Trophoblast cell (in vitro differentiated cells and primary cell): Measurements from ENCODE around the gene OR2V1.

Source experiments
- DNase-seq, 2 donors: peaks; one replicate each; pipeline ENCODE4 v3.0.0-alpha.2; 2016
- H2AFZ ChIP-seq: 2 replicates; pipeline ENCODE4 v1.6.1; 2013; ENCODE audit warnings: low read length, moderate library complexity, mild to moderate bottlenecking; ENCODE audit not compliant: insufficient read depth, poor library complexity
- H2AK5ac ChIP-seq: 2 replicates; pipeline ENCODE4 v1.6.1; 2013; ENCODE audit warnings: mild to moderate bottlenecking, low read length
- H2BK120ac ChIP-seq: 2 replicates; pipeline ENCODE4 v1.6.1; 2013; ENCODE audit warnings: low read length, mild to moderate bottlenecking, moderate library complexity; ENCODE audit not compliant: insufficient read depth, poor library complexity
- H2BK12ac ChIP-seq: 2 replicates; pipeline ENCODE4 v1.6.1; 2013; ENCODE audit warnings: mild to moderate bottlenecking, low read length, moderate library complexity
- H2BK5ac ChIP-seq: 2 replicates; pipeline ENCODE4 v1.6.1; 2013; ENCODE audit warnings: low read length, low read depth, moderate library complexity, mild to moderate bottlenecking; ENCODE audit not compliant: poor library complexity
- H3K14ac ChIP-seq: 2 replicates; pipeline ENCODE4 v1.6.1; 2013; ENCODE audit warnings: mild to moderate bottlenecking, low read length
- H3K18ac ChIP-seq: 2 replicates; pipeline ENCODE4 v1.6.1; 2013; ENCODE audit warnings: mild to moderate bottlenecking, low read length
- H3K23ac ChIP-seq: 2 replicates; pipeline ENCODE4 v1.6.1; 2013; ENCODE audit warnings: low read length
- H3K27ac ChIP-seq: 2 replicates; pipeline ENCODE4 v1.5.1; 2013; ENCODE audit warnings: low read depth, mild to moderate bottlenecking, inconsistent platforms, low read length, moderate library complexity
- H3K27me3 ChIP-seq: 2 replicates; pipeline ENCODE4 v1.6.1; 2013; ENCODE audit warnings: inconsistent platforms, mild to moderate bottlenecking, low read length, moderate library complexity; ENCODE audit not compliant: insufficient read depth
- H3K36me3 ChIP-seq, 2 experiments: 1 replicate in 1 of 2; 2 replicates in 1 of 2; pipeline ENCODE4 v1.6.1; 2013; ENCODE audit warnings: low read length in 2 of 2, mild to moderate bottlenecking in 2 of 2, moderate library complexity in 1 of 2; ENCODE audit not compliant: insufficient read depth in 2 of 2, control insufficient read depth in 1 of 2
- H3K4ac ChIP-seq: 2 replicates; pipeline ENCODE4 v1.6.1; 2013; ENCODE audit warnings: low read depth, mild to moderate bottlenecking, low read length, moderate library complexity
- H3K4me1 ChIP-seq, 2 experiments: 1 replicate in 1 of 2; 2 replicates in 1 of 2; pipeline ENCODE4 v1.6.1; 2013; ENCODE audit warnings: low read length in 2 of 2, mild to moderate bottlenecking in 2 of 2, moderate library complexity in 1 of 2; ENCODE audit not compliant: insufficient read depth in 2 of 2, control insufficient read depth in 1 of 2
- H3K4me2 ChIP-seq: 2 replicates; pipeline ENCODE4 v1.6.1; 2013; ENCODE audit warnings: inconsistent platforms, mild to moderate bottlenecking, low read length, moderate library complexity
- H3K4me3 ChIP-seq: 2 replicates; pipeline ENCODE4 v1.5.1; 2013; ENCODE audit warnings: mild to moderate bottlenecking, low read depth, low read length, inconsistent platforms
- H3K79me1 ChIP-seq: one replicate; pipeline ENCODE4 v1.6.1; 2013; ENCODE audit warnings: low read length
- H3K79me2 ChIP-seq: 2 replicates; pipeline ENCODE4 v1.6.1; 2013; ENCODE audit warnings: low read length, mild to moderate bottlenecking; ENCODE audit not compliant: control insufficient read depth, insufficient read depth, poor library complexity
- H3K9ac ChIP-seq: 2 replicates; pipeline ENCODE4 v1.6.1; 2013; ENCODE audit warnings: mild to moderate bottlenecking, low read length
- H3K9me3 ChIP-seq: 2 replicates; pipeline ENCODE4 v1.6.1; 2013; ENCODE audit warnings: low read depth, mild to moderate bottlenecking, control low read depth, inconsistent platforms, low read length; ENCODE audit not compliant: insufficient read depth
- H4K12ac ChIP-seq: 2 replicates; pipeline ENCODE4 v1.6.1; 2013; ENCODE audit warnings: low read depth, mild to moderate bottlenecking, low read length, moderate library complexity
- H4K8ac ChIP-seq: 2 replicates; pipeline ENCODE4 v1.6.1; 2013; ENCODE audit warnings: low read depth, mild to moderate bottlenecking, low read length, moderate library complexity
- H4K91ac ChIP-seq: one replicate; pipeline ENCODE4 v1.6.1; 2013; ENCODE audit warnings: low read depth, mild to moderate bottlenecking, low read length, moderate library complexity
- WGBS: extraction: QIAGEN DNeasy Blood & Tissue Kit; methylation state at CpG from one replicate; pipeline ENCODE4 v1.1.7; 2013; ENCODE audit warnings: missing lambda C conversion rate; ENCODE audit not compliant: insufficient read length, insufficient coverage; ENCODE audit errors: extremely low coverage; 5-methylcytosine and 5-hydroxymethylcytosine counted together

Gene OR2V1

DNA sequence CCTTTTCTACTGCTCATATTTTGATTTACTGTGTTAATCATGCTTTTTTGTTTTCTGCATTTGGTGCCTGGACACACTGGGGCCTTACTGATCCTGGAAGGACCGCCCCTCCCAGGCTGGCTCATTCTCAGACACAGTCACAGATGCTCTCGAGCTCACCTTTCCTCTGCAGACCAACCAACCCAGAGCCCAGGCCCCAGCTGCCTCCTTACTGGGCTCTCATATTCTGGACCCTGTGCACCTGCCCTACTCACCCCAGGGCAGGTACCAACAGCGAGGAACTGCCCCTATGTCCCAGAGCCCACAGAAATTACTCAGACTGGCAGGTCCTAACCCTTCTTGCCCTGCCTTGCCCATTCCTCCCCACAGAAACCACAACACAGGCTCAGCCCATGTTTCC, 9.8 kb upstream of the OR2V1 start:
- Histone ChIP-seq H3K23ac (no peak overlapping the region), H4K12ac (no peak overlapping the region), H2AK5ac (no peak overlapping the region), H3K4me3 (no peak overlapping the region), H3K14ac (no peak overlapping the region), H3K9ac (no peak overlapping the region), H2BK5ac (no peak overlapping the region), H4K91ac (no peak overlapping the region), H3K4me2 (no peak overlapping the region), H3K27me3 (no peaks in the 10 kb centered on the region), H3K4ac (no peak overlapping the region), H3K27ac (no peak overlapping the region), H4K8ac (no peak overlapping the region), H3K79me2 (no peaks in the 10 kb centered on the region), H3K79me1 (no peaks in the 10 kb centered on the region), H2AFZ (no peak overlapping the region), H2BK12ac (no peak overlapping the region), H2BK120ac (no peak overlapping the region), H3K9me3 (peaks cover 8% of the 10 kb centered on the region), H3K18ac (no peak overlapping the region), H3K36me3 (no peaks in the 10 kb centered on the region), H3K4me1 (no peaks in the 10 kb centered on the region)
- no CpG with 5 or more reads among the region's 3 CpGs for WGBS
- DNase-seq: no peak

DNA sequence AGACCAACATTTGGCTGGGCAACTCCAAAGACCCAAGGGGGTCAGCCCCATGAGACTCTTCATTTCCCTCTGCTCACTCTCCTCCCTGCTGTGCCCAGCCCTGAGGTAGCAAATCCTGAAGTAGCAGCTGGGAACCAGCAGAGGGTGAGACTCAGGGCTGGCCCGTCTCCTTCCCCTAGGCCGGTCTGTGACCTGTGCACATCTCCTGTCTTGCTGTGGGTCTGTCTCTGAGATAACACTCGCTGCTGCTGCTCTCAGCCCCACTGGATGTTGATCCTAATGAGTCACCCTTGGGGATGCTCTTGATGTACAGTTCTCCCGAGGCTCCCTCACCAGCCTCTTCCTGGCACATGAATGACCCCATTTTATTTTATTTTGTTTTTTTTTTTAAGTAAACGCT, 7.3 kb upstream of the OR2V1 start:
- Histone ChIP-seq H2AK5ac (no peak overlapping the region), H3K4me2 (no peak overlapping the region), H2BK120ac (no peak overlapping the region), H3K79me2 (no peaks in the 10 kb centered on the region), H3K27ac (no peak overlapping the region), H3K4ac (no peak overlapping the region), H3K4me1 (no peaks in the 10 kb centered on the region), H3K9me3 (peaks cover 9% of the 10 kb centered on the region), H4K91ac (no peak overlapping the region), H2BK5ac (no peak overlapping the region), H3K36me3 (no peaks in the 10 kb centered on the region), H3K9ac (no peak overlapping the region), H3K79me1 (no peaks in the 10 kb centered on the region), H2BK12ac (no peak overlapping the region), H3K18ac (no peak overlapping the region), H3K4me3 (no peak overlapping the region), H3K23ac (no peak overlapping the region), H3K27me3 (no peaks in the 10 kb centered on the region), H3K14ac (no peak overlapping the region), H4K12ac (no peak overlapping the region), H2AFZ (no peak overlapping the region), H4K8ac (no peak overlapping the region)
- no CpG with 5 or more reads among the region's 5 CpGs for WGBS
- DNase-seq: peak; percentile 21 to 51

DNA sequence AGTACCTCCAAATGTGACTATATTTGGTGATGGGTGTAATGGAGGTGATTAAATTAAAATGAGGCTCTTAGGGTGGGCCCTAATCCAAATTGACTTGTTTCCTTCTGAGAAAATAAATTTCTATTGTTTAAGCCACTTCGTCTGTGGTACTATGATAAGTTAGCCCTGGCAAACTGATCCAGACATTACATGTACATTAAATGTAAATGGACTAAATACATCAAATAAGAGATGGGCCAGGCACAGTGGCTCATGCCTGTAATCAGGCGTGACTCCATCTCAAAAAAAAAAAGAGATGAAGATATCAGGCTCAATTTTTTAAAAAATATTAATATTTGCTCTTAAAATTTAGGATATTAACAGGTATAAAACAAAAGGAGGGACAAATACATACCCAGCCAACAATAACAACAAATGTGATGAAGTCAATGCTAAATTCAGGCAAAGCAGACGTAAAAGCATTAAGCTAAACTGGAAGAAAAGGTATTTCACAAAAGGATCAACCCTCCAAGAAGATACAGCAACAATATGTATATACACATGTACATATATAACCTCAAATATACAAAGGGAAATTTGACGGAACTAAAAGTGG, 5.5 kb upstream of the OR2V1 start:
- Histone ChIP-seq H3K27ac (no peak overlapping the region), H3K23ac (no peak overlapping the region), H3K9me3 (peaks cover 6% of the 10 kb centered on the region), H3K14ac (no peak overlapping the region), H3K4ac (no peak overlapping the region), H3K4me1 (no peaks in the 10 kb centered on the region), H3K9ac (no peak overlapping the region), H2BK12ac (no peak overlapping the region), H2AFZ (no peak overlapping the region), H3K4me2 (no peak overlapping the region), H4K8ac (no peak overlapping the region), H2AK5ac (no peak overlapping the region), H3K79me1 (no peaks in the 10 kb centered on the region), H3K4me3 (no peak overlapping the region), H4K12ac (no peak overlapping the region), H2BK5ac (no peak overlapping the region), H3K36me3 (no peaks in the 10 kb centered on the region), H3K18ac (no peak overlapping the region), H3K27me3 (no peaks in the 10 kb centered on the region), H4K91ac (no peak overlapping the region), H2BK120ac (no peak overlapping the region), H3K79me2 (no peaks in the 10 kb centered on the region)
- no CpG with 5 or more reads among the region's 4 CpGs for WGBS
- no peak for DNase-seq

- H3K4me1 ChIP-seq: no peaks in the 10 kb centered on the region
These were observed 3.3 kb upstream of the OR2V1 start for GRCh38 chr5:181134259-181134658.

More at GRCh38 chr5:181134259-181134658, 3.3 kb upstream of the OR2V1 start:
- Histone ChIP-seq H3K14ac (no peak overlapping the region), H3K18ac (no peak overlapping the region), H3K4me2 (no peak overlapping the region), H3K27ac (no peak overlapping the region), H2BK120ac (no peak overlapping the region), H3K4ac (no peak overlapping the region), H2BK12ac (no peak overlapping the region), H4K12ac (no peak overlapping the region), H3K79me2 (no peaks in the 10 kb centered on the region), H3K79me1 (no peaks in the 10 kb centered on the region), H3K9me3 (peaks cover 6% of the 10 kb centered on the region), H2AK5ac (no peak overlapping the region), H3K36me3 (no peaks in the 10 kb centered on the region), H3K4me3 (no peak overlapping the region), H4K8ac (no peak overlapping the region), H3K9ac (no peak overlapping the region), H2BK5ac (no peak overlapping the region), H4K91ac (no peak overlapping the region), H2AFZ (no peak overlapping the region), H3K23ac (no peak overlapping the region), H3K27me3 (no peaks in the 10 kb centered on the region)
- no peak for DNase-seq
- no CpG with 5 or more reads among the region's 6 CpGs for WGBS
